HG02571 (cell line): Measurements from ENCODE around the gene ANO7.

ENCODE experiments used
- ATAC-seq: cut with Tn5 transposase; IDR thresholded peaks from one replicate; pipeline ENCODE4 v1.9.1; 2021; ENCODE audit warnings: mild to moderate bottlenecking, moderate library complexity; ENCODE audit not compliant: unreplicated experiment

ANO7 gene

DNA sequence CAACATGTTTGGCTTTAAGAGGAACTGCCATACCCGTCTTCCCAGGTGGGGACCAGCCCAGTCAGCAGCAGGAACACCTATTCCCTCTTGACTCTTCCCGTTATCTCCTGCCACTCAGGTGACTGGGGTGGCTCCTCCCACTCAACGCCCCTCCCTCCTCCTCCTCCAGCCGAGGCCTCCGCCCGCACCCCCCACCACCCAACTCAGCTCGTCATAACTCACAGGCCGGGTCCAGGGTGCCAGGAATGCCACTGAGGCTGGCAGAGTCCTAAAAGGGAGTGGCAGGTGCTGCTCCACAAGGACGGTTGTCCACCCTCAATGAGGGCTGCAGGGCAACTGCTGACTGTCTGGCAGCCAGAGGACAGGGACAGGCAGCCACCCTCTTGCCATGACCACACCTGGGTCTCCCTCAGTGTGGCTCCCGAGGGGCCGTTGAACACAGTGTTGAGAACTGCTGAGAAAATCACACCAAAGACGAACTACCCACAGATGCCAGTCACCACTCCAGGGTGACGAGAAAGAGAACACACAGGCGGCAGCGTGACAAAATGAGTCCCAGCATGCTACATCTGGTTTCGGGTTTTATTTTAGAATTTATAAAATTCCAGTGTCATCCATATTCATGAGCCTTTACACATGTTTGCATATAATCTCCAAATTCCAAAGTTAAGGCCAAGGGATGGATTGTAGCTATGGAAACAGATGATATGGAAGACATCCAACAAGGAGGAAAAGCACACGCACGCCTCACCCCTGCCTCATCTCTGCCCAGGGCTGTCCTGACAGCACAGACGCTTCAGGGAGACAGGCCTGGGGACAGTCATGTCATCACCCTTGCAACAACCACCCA lies 38.5 kb downstream of the ANO7 start:
- no peak for ATAC-seq

DNA sequence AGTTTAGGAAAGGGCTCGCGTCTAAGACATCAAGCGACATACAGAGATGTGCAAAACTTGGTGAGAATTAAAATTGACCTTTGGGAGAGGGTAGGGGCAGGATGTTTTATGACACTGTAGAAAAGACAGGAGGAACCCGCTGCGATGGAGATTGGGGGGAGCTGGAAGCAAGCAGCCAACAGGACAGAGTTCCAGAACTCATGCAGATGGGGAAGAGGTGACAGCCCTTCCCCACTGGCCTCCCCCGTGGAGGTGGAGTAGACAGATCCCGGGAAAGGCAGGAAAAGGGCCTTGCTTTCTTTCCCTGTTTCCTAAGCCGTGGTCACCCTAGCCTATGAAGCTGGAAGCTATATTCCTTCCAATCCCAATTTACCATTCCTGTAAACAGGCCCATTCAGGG lies 39.1 kb downstream of the ANO7 start:
- no peak for ATAC-seq

DNA sequence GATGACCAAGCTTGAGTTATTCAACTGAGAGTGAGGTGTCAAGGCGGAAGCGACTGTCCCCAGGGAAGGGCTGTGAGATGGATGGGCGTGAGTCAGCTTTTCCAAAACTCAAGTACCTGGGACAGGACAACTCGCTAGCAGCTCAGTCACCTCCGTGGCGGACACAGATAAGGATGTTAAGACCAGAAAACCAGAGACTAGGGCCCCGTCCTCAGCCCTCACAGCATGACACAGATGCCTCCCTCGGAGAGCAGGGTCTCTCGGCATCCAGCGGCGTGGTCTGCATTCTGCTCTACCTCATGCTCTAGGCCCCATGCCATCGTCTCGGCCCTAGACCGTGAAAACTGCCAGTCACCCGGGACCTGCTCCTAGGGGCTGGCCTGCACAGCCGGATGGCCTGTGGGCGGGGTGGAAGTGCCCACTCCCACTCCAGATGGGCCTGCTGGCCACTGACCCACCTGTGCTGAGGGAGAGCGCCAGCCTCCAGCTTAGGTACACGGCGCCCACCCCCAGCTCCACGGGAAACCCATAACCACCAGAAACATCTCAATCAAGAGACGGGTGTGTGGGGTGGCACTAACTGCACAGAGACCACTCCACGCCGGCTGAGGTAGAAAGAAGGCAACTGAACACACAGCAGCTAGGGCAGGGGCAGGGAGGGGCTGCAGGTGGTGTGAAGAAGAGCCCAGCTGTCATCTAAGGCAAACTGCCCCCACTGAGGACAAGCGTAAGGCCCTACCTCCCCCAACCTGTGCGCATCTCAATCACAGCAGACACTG lies 39.8 kb downstream of the ANO7 start:
- ATAC-seq, result no peak

DNA sequence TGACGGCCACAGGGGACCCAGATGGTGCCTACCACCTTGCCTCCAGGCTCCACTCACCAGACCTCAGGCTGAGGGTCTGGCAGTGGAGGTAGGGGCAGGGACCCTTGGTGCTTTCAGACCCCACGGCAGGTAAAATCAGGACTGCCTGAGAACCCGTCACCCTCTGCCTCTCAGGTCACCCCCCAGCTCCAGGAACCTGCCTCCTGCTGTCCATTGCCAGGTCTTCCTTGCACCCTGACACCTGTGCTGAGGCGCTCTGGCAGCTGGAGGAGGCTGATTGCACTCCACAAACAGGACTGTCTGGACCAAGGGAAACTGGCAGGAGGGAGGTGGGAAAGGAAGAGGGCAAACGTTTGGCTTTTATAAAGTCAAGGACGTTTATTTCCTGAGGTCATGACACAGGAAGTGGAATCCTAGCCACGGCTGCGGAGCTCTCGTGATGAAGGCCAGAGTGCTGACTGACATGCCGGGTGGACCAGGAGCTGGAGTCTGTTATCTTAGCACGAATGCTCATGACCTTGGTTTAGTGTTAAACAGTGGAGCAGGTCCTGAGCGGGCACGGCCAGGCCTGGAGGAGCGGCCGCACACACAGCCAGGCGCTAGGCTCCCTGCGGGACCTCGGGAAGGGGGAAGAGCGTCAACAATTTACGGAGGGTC lies 40.5 kb downstream of the ANO7 start:
- no peak for ATAC-seq

DNA sequence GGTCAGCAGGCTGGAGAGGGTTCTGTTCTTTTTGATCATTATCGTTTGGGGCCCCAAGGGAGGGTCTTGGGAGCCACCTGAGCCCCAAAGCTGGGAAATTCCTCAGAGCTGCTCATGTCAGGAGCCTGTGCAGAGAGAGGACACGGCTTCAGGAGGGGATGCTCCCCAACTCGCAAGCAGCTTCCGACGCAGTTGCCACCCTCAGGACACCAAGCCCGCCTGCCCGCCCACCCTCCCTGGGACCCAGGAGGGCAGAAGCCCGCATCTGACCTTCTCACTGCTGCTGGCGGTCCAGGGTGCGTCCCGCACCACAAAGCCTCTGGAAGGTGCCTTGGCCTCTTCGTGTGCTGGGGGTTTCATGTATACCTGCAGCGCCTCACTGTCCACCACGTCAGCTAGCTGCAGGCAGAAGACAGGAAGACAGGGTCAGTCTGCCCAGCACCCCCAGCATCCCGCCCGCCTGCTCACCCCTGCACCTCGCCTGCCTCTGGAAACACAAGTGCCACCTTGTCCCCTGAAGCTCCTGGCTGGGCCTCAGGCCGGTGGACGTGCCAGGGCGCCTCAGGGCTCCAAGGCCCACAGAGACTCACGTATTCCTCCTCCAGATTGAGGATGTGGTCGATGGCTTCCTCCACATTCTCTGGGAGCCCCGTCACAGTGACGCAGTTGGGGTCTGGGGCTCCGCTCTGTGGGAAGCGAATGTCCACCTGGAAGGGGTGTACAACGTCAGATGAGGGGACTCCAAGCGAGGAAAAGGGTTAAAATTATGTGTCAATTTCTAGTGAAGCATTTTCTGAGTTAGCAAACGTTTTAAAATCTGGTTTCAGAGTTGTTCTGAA lies 41.3 kb downstream of the ANO7 start:
- ATAC-seq, result no peak

DNA sequence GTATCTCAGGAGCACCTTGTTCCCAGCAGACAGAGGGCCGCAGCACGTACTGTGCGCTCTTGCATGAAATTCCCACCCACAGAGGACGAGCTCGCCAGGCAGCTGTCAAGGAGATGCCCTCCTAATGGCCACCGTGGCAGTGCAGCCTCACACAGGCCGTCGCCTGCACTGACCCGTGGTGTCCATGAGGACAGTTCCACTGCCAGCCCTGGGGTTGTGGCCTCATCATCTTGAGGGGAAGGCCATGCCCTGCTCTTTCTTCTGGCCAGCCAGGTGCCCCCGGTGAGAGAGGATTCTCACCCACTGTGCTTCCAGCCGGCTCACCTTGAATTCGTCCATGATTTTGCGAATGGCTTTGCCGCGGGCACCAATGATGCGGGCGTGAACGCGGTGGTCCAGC lies 42.0 kb downstream of the ANO7 start:
- no peak for ATAC-seq

DNA sequence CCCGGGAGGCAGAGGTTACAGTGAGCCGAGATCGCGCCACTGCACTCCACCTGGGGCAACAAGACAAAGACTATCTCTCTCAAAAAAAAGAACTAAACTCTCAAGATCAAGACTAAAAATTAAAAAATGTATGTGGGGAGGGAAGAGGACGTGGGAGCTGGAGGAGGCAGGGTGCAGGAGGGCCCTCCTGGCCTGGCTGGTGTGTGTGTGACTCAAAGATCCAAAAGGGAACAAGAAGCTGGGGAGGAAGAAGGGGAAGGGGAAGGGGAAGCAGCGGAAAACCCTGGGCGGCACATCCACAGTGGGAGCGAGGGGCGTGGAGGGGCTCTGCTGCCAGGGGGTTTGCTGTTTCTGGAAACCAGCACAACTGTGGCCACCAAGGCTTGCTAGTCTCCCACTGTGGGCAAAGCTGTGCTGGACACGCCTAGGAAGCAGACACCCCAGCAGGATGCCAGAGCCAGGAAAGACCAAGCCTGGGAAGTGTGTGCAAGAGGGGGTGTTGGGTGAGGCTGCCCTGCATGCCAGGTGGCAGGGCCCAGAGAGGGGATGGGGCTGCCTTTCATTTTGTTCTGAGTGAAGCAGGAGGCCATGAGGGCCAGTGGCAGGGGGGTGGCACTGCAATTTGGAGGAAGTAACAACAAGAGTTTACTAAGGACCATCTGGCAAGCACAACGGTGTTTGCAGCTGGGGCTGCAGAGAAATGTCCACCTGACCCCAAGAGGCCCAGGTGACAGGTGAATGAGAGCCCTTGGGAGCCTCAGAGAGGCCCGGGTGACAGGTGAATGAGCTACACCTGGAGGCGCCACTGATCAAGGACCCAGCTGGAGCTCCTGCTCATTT lies 44.5 kb downstream of the ANO7 start:
- no peak for ATAC-seq

DNA sequence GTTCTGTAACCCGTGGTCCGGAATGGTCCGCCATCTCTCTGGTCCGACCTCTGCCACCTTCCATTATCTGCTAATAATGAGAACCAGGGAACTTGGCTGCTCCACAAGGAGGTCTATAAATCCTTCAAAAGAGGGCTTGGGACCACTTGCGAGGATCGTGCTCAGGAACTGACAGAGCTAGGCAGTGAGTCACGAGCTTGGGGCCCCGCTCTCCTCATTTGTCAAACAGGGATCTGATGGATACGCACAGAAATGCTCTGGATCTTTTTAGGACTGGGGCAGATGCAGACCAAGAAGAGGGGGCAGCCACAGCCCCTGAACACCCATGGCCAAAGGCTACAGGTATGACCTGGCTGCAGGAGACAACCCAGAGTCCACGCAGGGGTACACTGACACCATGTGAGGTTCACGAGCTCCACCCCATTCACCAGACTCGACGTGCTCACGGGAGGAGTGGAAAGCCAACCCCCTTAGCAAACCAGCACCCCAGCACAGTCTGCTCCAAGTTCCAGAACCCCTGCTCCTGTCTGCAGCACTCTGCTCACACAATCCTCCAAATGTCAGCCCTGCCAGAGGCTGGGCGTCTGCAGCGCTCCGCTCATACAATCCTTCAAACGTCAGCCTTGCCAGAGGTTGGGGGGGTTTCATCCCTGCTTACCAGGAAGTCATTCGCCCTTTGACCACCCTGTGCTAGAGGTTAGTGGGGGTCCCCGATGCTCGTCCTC lies 45.8 kb downstream of the ANO7 start:
- ATAC-seq, result no peak

DNA sequence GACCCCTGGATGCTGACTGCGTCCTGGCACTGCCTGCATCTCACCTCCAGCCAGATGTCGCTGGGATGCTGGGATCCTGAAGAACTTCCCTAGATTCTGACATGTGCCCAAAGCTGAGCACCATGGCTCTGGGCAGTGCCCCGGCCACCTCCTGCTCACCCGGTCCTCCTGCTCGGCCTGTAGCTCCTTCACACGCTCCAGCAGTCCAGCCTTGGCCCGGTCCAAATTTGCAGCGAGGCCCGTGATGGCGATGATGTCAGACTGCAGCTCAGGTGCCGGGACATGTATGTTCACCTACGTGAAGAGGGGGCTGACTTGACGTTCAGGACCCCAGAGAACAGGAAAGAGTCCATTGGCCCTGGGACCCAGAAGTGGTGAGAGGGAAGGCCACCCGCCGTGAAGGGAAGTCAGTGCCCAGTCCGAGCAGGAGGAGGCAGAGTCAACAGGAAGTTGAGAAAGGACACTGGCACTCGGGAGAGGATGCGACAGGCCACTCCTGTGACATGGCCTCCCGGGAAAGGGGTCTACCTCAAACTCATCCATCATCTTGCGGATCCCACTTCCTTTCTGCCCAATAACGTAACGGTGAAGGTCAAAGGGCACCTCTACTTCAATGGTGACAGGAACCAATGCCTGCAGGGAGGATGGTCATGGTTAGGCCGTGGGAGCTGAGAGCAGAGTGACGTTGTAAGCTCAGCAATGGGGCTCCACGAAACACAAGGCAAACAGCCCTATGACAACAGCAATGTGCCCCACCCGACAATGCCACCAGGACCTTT lies 46.7 kb downstream of the ANO7 start:
- ATAC-seq, result no peak

DNA sequence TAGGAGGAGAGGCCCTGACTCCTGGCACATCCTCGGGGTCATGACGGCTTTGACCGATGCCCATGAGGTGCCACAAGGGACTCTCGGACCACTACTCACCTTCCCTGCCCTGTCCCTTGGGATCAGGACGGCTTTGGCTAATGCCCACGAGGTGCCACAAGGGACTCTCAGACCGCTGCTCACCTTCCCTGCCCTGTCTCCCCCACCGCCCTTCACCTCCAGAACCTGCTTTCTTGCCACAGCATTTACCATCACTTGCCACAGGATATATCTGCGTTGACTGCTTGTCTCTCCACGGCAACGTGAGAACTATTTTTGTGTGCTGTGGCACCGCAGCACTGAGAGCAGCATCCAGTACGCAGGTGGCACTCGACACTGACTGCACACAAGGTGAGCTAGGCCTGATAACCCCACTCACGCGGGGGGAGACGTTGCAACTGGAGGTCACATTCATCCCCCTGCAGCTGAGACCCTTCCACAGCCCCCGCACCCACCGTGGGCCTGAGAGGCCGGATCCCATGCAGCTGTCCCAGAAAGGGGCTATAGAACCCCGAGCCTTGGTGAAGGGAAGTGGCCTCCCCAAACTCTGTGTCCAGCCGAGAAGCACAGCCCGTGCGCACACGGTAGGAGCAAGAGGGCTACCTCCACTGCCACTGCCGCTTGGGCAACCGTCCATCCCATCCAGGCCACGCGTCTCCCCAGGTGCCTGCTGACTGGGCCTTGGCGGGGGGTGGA lies 47.5 kb downstream of the ANO7 start:
- ATAC-seq, result no peak

DNA sequence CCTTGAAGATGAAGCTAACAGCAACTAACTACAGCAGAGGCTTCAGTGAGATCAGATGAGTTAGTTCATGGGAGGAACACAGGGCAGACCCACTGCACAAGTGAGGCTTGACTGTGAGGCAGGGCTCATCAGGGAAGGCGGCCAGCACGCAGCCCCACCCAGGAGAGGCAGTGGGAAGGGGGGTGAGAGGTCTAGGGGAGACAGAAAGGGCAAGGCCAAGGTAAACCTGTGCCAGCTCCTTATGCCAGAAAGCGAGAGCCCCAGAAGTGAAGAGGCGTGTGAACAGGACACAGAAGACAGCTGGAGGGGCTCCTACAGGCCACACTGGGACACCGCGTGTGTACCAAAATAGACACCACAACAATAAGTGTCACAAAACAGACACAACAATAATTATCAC lies 48.6 kb downstream of the ANO7 start:
- ATAC-seq, result no peak

DNA sequence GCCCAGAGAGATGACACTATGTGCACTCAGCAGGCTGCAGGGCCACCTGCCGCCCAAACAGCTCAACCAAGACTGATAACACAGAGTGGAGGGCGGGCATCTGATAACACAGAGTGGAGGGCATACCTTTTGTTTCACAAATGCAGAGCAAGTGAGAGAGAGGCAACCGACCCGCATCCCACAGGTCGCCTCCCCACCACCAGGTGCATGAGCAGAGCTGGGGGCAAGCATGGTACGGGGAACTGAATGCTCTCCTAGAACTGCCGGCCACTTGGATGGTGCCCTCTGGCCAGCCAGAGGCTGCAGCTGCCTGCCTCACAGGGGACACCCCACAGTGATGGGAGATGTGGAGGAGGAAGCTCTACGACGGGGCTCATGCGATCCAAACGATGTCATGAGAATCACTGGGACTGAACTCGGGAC lies 49.5 kb downstream of the ANO7 start:
- no peak for ATAC-seq

DNA sequence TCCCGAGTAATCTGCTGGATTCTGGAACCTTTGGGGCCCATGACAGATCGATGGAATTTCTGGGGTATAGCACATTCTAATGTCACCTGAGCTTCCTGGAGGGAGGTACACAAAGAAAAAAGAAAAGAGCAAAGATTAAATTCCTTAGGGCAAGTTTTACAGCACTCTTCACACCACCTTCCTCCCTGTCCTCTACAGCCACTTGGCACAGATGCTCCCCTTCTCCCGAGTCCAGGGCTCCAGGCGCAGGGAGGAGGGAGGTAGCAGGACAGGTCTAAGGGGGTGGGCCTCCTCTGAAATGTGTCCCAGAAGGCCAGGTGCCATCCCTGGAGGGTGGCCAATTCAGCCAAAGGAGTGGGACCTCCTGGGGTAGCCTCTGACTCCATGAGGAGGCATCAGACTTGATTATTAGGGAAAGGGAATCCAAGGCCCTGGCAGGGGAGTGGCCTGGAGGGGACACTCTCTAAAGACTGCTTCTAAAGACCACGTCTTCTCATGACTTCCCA lies 50.3 kb downstream of the ANO7 start:
- ATAC-seq, result no peak

DNA sequence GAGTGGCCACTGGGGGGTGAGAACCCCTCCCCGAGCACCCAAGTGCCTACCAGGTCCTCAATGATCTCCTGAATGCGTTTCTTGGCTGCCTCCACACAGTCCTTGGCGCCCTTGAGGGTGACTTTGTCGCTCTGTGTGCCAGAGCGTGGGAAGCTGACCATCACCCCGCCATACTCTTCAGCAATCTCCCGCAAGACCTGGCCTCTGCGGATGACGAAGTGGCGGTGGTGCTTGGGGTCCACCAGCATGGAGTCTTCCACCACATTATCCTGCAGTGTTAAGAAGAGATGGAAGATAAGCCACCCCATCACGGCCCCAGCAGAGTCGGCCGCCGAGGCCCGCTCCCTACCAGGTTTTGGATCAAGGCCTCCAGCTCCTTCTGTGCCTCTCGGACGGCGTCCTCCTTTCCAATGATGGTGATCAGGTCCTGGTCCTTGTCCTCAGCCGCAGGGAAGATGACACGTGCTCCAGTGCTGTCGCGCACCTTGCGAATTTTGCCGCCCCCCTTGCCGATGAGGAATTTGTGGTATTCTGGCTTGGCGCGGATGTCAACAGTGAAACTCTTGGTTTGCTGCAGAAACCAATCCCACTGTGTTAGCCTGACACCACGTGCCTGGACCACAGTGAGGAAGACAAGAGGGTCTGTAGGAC lies 51.2 kb downstream of the ANO7 start:
- ATAC-seq, result no peak

DNA sequence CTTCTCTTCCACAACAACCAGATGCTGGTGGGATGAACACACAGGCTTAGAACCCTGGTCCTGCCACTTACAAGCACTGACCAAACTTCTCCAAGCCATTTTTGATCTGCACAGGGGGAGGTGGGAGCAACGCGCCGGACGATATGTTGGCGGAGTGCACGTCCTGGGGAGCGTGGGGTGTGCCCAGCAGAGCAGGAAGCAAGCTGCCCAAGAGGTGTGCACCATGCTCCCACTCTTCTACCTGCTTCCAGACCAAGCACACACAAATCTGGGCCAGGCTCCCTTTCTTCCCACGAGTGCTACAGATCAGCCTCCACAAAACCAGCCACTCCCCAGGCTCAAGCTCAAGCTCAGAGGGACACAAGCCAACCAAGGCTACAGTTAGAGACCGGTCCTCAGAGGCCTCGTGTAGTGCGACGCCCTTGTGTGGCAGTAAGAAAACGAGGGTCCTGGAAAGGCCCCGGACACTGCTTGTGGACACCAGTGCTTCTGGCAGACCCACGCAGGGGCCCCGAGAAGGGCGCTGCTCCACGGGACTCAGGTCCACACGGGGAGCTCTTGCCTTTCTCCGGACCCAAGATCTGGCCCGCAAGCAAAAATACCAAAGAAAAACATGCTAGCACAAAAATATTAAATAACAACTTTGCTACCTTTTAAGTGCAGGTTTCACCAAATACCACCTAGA lies 52.0 kb downstream of the ANO7 start:
- ATAC-seq, result no peak

DNA sequence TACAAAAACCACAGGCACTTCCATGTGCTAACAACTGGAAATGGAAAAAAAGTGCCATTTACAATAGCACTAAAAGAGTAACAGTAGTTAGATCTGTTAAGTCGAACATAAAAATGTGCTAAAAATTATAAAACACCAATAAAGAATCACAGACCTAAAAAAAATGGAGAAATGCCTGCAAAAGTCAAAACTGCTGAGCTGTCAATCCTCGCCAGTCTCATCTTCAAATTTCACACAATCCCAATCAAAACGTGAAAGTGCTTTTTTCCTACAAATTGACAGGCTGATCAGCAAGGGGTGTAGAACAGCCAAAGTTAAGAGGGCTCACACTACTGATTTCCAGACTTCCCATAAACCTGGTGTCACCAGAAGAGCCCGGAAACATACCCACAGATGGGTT lies 53.2 kb downstream of the ANO7 start:
- no peak for ATAC-seq

DNA sequence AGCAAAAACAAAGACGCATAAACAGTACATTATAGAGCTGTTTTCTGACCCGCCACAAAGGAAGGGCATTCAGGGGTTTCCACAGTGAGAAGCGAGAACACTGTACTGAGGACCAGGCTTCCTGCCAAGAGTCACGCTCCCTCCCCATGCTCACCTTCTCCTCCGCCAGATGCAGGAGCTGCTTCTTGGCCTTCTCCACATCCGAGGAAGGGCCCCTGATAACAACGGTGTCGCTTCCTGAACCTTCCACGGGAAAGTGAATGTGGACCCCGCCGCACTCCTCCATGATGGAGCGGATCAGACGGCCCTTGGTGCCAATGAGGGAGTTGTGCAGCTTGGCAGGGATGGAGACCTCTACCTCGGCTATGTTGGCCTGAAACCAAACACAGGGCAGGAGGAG lies 53.8 kb downstream of the ANO7 start:
- no peak for ATAC-seq
